ENCODE data around the gene CLEC12A. TPM values are rescaled to one million over a fixed set of nuclear protein-coding genes. Genes with fewer than 3 reads are reported as not detected.

Gene CLEC12A
- total and polyA plus RNA-seq, 2 donors (not counting 1 experiment from before 2014, with no cell fraction given), result 1.0 TPM; not detected in 1

DNA sequence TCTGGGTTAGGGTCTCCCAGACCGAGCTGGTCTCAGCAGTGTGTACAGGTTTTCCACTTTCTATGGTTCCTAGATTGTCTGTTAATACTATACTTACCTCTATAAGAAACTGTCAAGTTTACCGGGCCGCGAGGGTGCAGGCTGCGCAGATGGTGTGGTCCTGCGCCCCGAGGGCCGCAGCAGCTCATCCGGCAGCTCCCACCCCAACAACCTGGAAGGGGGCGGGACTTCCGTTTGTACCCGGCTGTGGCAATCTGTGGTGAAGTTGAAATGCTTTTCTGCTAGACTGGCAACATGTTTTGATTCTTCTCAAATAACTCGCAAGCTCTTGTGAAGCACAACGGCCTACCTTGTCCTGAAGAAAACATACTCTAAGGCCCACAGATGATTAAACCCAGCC is 59.2 kb downstream of the CLEC12A start, which contains the start of gene CLEC9A:
CLEC9A (plus strand) TSS at position 237 of the 400 bp plus-strand sequence. CDS start 22,006 bp downstream, outside the sequence.
- TF ChIP-seq CTCF (IDR thresholded peaks at IDR 0.05) (no peak), EZH2 (IDR thresholded peaks at IDR 0.05; ENCODE audit: borderline replicate concordance, insufficient read depth, low read depth, low read length, poor library complexity, severe bottlenecking) (no peak)
- no peaks in the 10 kb centered on the region for H3K36me3 ChIP-seq (replicated peaks in 1 of 2; ENCODE audit: control extremely low read depth in 1 of 2, control insufficient read depth in 1 of 2, extremely low read depth in 1 of 2, insufficient read depth in 2 of 2, low read length in 1 of 2)
- Mint-ChIP-seq H3K27ac (no peak within 1 kb of the TSS), H3K4me1 (no peaks in the 10 kb centered on the region), H3K4me3 (no peak within 1 kb of the TSS), H3K27me3 (peaks cover 42% of the 10 kb centered on the region), H3K9me3 (ENCODE audit: insufficient read depth) (peaks cover 2% of the 10 kb centered on the region)
- no peaks in the 10 kb centered on the region for H3K79me2 ChIP-seq (ENCODE audit: control insufficient read depth, insufficient read depth, low read length)
- H3K4me3 ChIP-seq (ENCODE audit: control extremely low read depth in 1 of 5, extremely low read depth in 1 of 5, insufficient read depth in 1 of 5, low read depth in 2 of 5, low read length in 4 of 5), result no peak within 1 kb of the TSS
- ATAC-seq (ENCODE audit: low read depth) (no peak), DNase-seq (no peak)
- POLR2A ChIA-PET, result no interaction called here
- 96% methylated on average over 5 of the region's 14 CpGs for WGBS (ENCODE audit: insufficient coverage)
- H3K27ac ChIP-seq (ENCODE audit: low read length in 2 of 2), result no peak within 1 kb of the TSS
- peaks cover 0 to 3% (median 0%) of the 10 kb centered on the region in 4 experiments for H3K27me3 ChIP-seq (replicated peaks in 1 of 4; ENCODE audit: control extremely low read depth in 1 of 4, control insufficient read depth in 3 of 4, insufficient read depth in 4 of 4, low read length in 3 of 4)
- H3K9ac ChIP-seq (ENCODE audit: low read length), result no peak within 1 kb of the TSS
- H3K4me2 ChIP-seq (replicated peaks; ENCODE audit: low read depth, low read length, poor library complexity, severe bottlenecking), result no peak within 1 kb of the TSS
- no peak within 1 kb of the TSS for H2AFZ ChIP-seq (ENCODE audit: insufficient read depth, low read depth, low read length, poor library complexity, severe bottlenecking)
- no peaks in the 10 kb centered on the region for H3K4me1 ChIP-seq (ENCODE audit: control insufficient read depth in 2 of 2, insufficient read depth in 2 of 2, low read length in 2 of 2)
- H4K20me1 ChIP-seq (ENCODE audit: control insufficient read depth, insufficient read depth, low read length, poor library complexity, severe bottlenecking), result no peaks in the 10 kb centered on the region
- no peaks in the 10 kb centered on the region for H3K9me3 ChIP-seq (ENCODE audit: control extremely low read depth in 1 of 3, control insufficient read depth in 2 of 3, insufficient read depth in 1 of 3, low read length in 2 of 3)
- CTCF ChIA-PET, result no interaction called here
- intact Hi-C loops (cut with micrococcal nuclease), result loop anchor here (10.0 kb wide), 2 partner anchors 94 to 164 kb away; no protein-coding TSS in a partner anchor

- intact Hi-C loops (cut with micrococcal nuclease), result loop anchor here (10.0 kb wide), 2 partner anchors 93 to 163 kb away; no protein-coding TSS in a partner anchor
- Histone ChIP-seq H3K79me2 (ENCODE audit: control insufficient read depth, insufficient read depth, low read length) (no peaks in the 10 kb centered on the region), H3K9ac (ENCODE audit: low read length) (no peak overlapping the region), H4K20me1 (ENCODE audit: control insufficient read depth, insufficient read depth, low read length, poor library complexity, severe bottlenecking) (no peaks in the 10 kb centered on the region), H3K36me3 (replicated peaks in 1 of 2; ENCODE audit: control extremely low read depth in 1 of 2, control insufficient read depth in 1 of 2, extremely low read depth in 1 of 2, insufficient read depth in 2 of 2, low read length in 1 of 2) (no peaks in the 10 kb centered on the region), H3K4me3 (ENCODE audit: control extremely low read depth in 1 of 5, extremely low read depth in 1 of 5, insufficient read depth in 1 of 5, low read depth in 2 of 5, low read length in 4 of 5) (no peak overlapping the region), H3K9me3 (ENCODE audit: control extremely low read depth in 1 of 3, control insufficient read depth in 2 of 3, insufficient read depth in 1 of 3, low read length in 2 of 3) (no peaks in the 10 kb centered on the region), H3K27me3 (replicated peaks in 1 of 4; ENCODE audit: control extremely low read depth in 1 of 4, control insufficient read depth in 3 of 4, insufficient read depth in 4 of 4, low read length in 3 of 4) (peaks cover 0 to 3% (median 0%) of the 10 kb centered on the region in 4 experiments), H3K27ac (ENCODE audit: low read length in 2 of 2) (no peak overlapping the region), H2AFZ (ENCODE audit: insufficient read depth, low read depth, low read length, poor library complexity, severe bottlenecking) (no peak overlapping the region), H3K4me2 (replicated peaks; ENCODE audit: low read depth, low read length, poor library complexity, severe bottlenecking) (no peak overlapping the region), H3K4me1 (ENCODE audit: control insufficient read depth in 2 of 2, insufficient read depth in 2 of 2, low read length in 2 of 2) (no peaks in the 10 kb centered on the region)
- peaks cover 50% of the 10 kb centered on the region for H3K27me3 Mint-ChIP-seq
- H3K4me1 Mint-ChIP-seq, result no peaks in the 10 kb centered on the region
- ChIA-PET CTCF (interaction anchor here (0.9 kb wide), 1 partner anchor 141 kb away, joined by 3 read pairs; the partner anchor contains the start of gene OLR1), POLR2A (no interaction called here)
- WGBS (ENCODE audit: insufficient coverage), result 33% methylated on average over 2 of the region's 4 CpGs
- H3K27ac Mint-ChIP-seq, result no peak overlapping the region
- H3K9me3 Mint-ChIP-seq (ENCODE audit: insufficient read depth), result peaks cover under 1% of the 10 kb centered on the region
- no peak overlapping the region for H3K4me3 Mint-ChIP-seq
- ATAC-seq (ENCODE audit: low read depth) (no peak), DNase-seq (no peak)
- TF ChIP-seq CTCF (IDR thresholded peaks at IDR 0.05) (no peak), EZH2 (IDR thresholded peaks at IDR 0.05; ENCODE audit: borderline replicate concordance, insufficient read depth, low read depth, low read length, poor library complexity, severe bottlenecking) (no peak)
These were observed 60.1 kb downstream of the CLEC12A start for GRCh38 chr12:10031321-10031720.
